CD8-positive, alpha-beta memory T cell (primary cell): ENCODE results near the gene GATA1. TPM values are rescaled to one million over a fixed set of nuclear protein-coding genes. Genes with fewer than 3 reads are reported as not detected.

ENCODE experiments used
- polyA plus RNA-seq: library from polyadenylated mRNA; unstranded; fragments of 300-500 nt; fragmentation: Illumina TruSeq; gene quantifications from one replicate; pipeline ENCODE4 v1.2.3, GENCODE V29; 2021
- total RNA-seq, 2 experiments: library from RNA; stranded (reverse); gene quantifications; one replicate each; pipeline ENCODE4 v1.2.3, GENCODE V29; 2021

The GATA1 gene
- total and polyA plus RNA-seq, 3 experiments from 2014 or later = not detected

Other genes starting within 250 kb of the GATA1 start
- 10 to 100 TPM; 14.0 to 15.2 TPM for gene TBC1D25, start 246.9 kb upstream of the GATA1 start, total RNA-seq
- gene TBC1D25, start 246.9 kb upstream of the GATA1 start, polyA plus RNA-seq = 21.5 TPM
- 100 to 1,000 TPM; 245 to 255 TPM for gene RBM3, start 212.1 kb upstream of the GATA1 start, total RNA-seq
- 272 TPM for gene RBM3, start 212.1 kb upstream of the GATA1 start, polyA plus RNA-seq
- 10 to 100 TPM; 47.5 to 48.0 TPM for gene WDR13, start 189.1 kb upstream of the GATA1 start, total RNA-seq
- gene WDR13, start 189.1 kb upstream of the GATA1 start, polyA plus RNA-seq = 48.3 TPM
- gene WAS, start 102.8 kb upstream of the GATA1 start, total RNA-seq = 10 to 100 TPM; 81.9 to 84.0 TPM
- gene WAS, start 102.8 kb upstream of the GATA1 start, polyA plus RNA-seq = 33.5 TPM
- gene SUV39H1, start 89.9 kb upstream of the GATA1 start, total RNA-seq = 10 to 100 TPM; 32.1 to 33.2 TPM
- 17.2 TPM for gene SUV39H1, start 89.9 kb upstream of the GATA1 start, polyA plus RNA-seq
- not detected for gene GLOD5, start 24.8 kb upstream of the GATA1 start, total RNA-seq
- gene GLOD5, start 24.8 kb upstream of the GATA1 start, polyA plus RNA-seq = not detected
- 10 to 100 TPM; 53.5 to 65.0 TPM for gene HDAC6, start 15.5 kb downstream of the GATA1 start, total RNA-seq
- 25.7 TPM for gene HDAC6, start 15.5 kb downstream of the GATA1 start, polyA plus RNA-seq
- under 1 TPM in 1 of 2 experiments, not detected in 1; 0.18 TPM for gene ERAS, start 39.9 kb downstream of the GATA1 start, total RNA-seq
- gene ERAS, start 39.9 kb downstream of the GATA1 start, polyA plus RNA-seq = not detected
- 1 to 10 TPM; 2.3 to 3.2 TPM for gene PCSK1N, start 49.0 kb downstream of the GATA1 start, total RNA-seq
- 11.1 TPM for gene PCSK1N, start 49.0 kb downstream of the GATA1 start, polyA plus RNA-seq
- gene TIMM17B, start 111.2 kb downstream of the GATA1 start, total RNA-seq = 10 to 100 TPM; 87.5 to 93.6 TPM
- 68.5 TPM for gene TIMM17B, start 111.2 kb downstream of the GATA1 start, polyA plus RNA-seq
- gene PQBP1, start 111.3 kb downstream of the GATA1 start, total RNA-seq = 100 to 1,000 TPM; 101 to 106 TPM
- 83.5 TPM for gene PQBP1, start 111.3 kb downstream of the GATA1 start, polyA plus RNA-seq
- gene SLC35A2, start 125.1 kb downstream of the GATA1 start, total RNA-seq = 10 to 100 TPM; 27.1 to 27.2 TPM
- 13.2 TPM for gene SLC35A2, start 125.1 kb downstream of the GATA1 start, polyA plus RNA-seq
- gene PIM2, start 132.4 kb downstream of the GATA1 start, total RNA-seq = 100 to 1,000 TPM; 269 to 273 TPM
- 212 TPM for gene PIM2, start 132.4 kb downstream of the GATA1 start, polyA plus RNA-seq
- gene OTUD5, start 171.0 kb downstream of the GATA1 start, total RNA-seq = 10 to 100 TPM; 67.3 to 69.1 TPM
- 47.5 TPM for gene OTUD5, start 171.0 kb downstream of the GATA1 start, polyA plus RNA-seq
- gene KCND1, start 185.3 kb downstream of the GATA1 start, total RNA-seq = 1 to 10 TPM in 1 of 2 experiments, under 1 TPM in 1; 0.72 to 1.1 TPM
- gene KCND1, start 185.3 kb downstream of the GATA1 start, polyA plus RNA-seq = 0.06 TPM
- 10 to 100 TPM; 56.8 to 57.7 TPM for gene GRIPAP1, start 215.7 kb downstream of the GATA1 start, total RNA-seq
- gene GRIPAP1, start 215.7 kb downstream of the GATA1 start, polyA plus RNA-seq = 21.2 TPM